HG03469 (cell line): Measurements from ENCODE around the gene PTPRE.
"Not testable (repeated sequence)": the region's sequence is repeated elsewhere in the genome, so short reads cannot be mapped to it uniquely, and the experiment has no call there.

Source experiments
- ATAC-seq: cut with Tn5 transposase; IDR thresholded peaks from one replicate; pipeline ENCODE4 v1.9.1; 2021; ENCODE audit warnings: mild to moderate bottlenecking, moderate library complexity, moderate number of reproducible peaks; ENCODE audit not compliant: unreplicated experiment

The PTPRE gene

GRCh38 chr10:127977357-127978009 is 70.6 kb downstream of the PTPRE start:
- no peak for ATAC-seq

- ATAC-seq, result no peak
These were observed 71.6 kb downstream of the PTPRE start for GRCh38 chr10:127978481-127978880.

GRCh38 chr10:127979045-127979444 is 72.1 kb downstream of the PTPRE start:
- no peak for ATAC-seq

GRCh38 chr10:127979566-127979965 is 72.7 kb downstream of the PTPRE start:
- no peak for ATAC-seq

GRCh38 chr10:127980898-127981297 is 74.0 kb downstream of the PTPRE start:
- no peak for ATAC-seq

- no peak for ATAC-seq
These were observed 75.7 kb downstream of the PTPRE start for GRCh38 chr10:127982601-127983000.

GRCh38 chr10:127983344-127984100 is 76.6 kb downstream of the PTPRE start:
- no peak for ATAC-seq

GRCh38 chr10:127984945-127985344 is 78.0 kb downstream of the PTPRE start:
- no peak for ATAC-seq

- ATAC-seq, result no peak
These were observed 79.9 kb downstream of the PTPRE start for GRCh38 chr10:127986531-127987466.

GRCh38 chr10:127987467-127988380 is 80.8 kb downstream of the PTPRE start:
- no peak for ATAC-seq

GRCh38 chr10:127989481-127990012 is 82.6 kb downstream of the PTPRE start:
- no peak for ATAC-seq

- ATAC-seq, result not testable (repeated sequence)
These were observed 83.4 kb downstream of the PTPRE start for GRCh38 chr10:127990132-127990788.

GRCh38 chr10:127990846-127991542 is 84.1 kb downstream of the PTPRE start:
- no peak for ATAC-seq

GRCh38 chr10:127991543-127992255 is 84.8 kb downstream of the PTPRE start:
- ATAC-seq, result no peak

- no peak for ATAC-seq
These were observed 85.5 kb downstream of the PTPRE start for GRCh38 chr10:127992376-127992775.

- ATAC-seq, result no peak
These were observed 86.3 kb downstream of the PTPRE start for GRCh38 chr10:127993056-127993690.

GRCh38 chr10:127995939-127996338 is 89.0 kb downstream of the PTPRE start:
- ATAC-seq, result no peak

- no peak for ATAC-seq
These were observed 89.7 kb downstream of the PTPRE start for GRCh38 chr10:127996586-127996985.
